Hepatocyte (in vitro differentiated cells): ENCODE data around the gene MFAP2.
"Not testable (repeated sequence)": the region's sequence is repeated elsewhere in the genome, so short reads cannot be mapped to it uniquely, and the experiment has no call there.

Source experiments
- CTCF ChIP-seq: fragments of 200-600 bp; sonication (generic); IDR thresholded peaks from 2 replicates; pipeline ENCODE4 v1.5.1; 2016; ENCODE audit warnings: antibody characterized with exemption, mild to moderate bottlenecking; ENCODE audit not compliant: poor library complexity
- EZH2 ChIP-seq: fragments of 200-600 bp; sonication (generic); IDR thresholded peaks from 2 replicates; pipeline ENCODE4 v1.6.1; 2016; ENCODE audit warnings: antibody characterized with exemption, mild to moderate bottlenecking, borderline replicate concordance

- TF ChIP-seq CTCF, EZH2: not testable (repeated sequence)
These were observed 51.0 kb downstream of the MFAP2 start for GRCh38 chr1:16929146-16930041.
